ENCODE data around the gene ENKD1.
A peak's percentile ranks its signal among the peaks of the same experiment; 100 is the strongest.
"Not testable (repeated sequence)": the region's sequence is repeated elsewhere in the genome, so short reads cannot be mapped to it uniquely, and the experiment has no call there.

Gene ENKD1, protein sequence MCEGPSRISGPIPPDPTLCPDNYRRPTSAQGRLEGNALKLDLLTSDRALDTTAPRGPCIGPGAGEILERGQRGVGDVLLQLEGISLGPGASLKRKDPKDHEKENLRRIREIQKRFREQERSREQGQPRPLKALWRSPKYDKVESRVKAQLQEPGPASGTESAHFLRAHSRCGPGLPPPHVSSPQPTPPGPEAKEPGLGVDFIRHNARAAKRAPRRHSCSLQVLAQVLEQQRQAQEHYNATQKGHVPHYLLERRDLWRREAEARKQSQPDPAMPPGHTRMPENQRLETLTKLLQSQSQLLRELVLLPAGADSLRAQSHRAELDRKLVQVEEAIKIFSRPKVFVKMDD

DNA sequence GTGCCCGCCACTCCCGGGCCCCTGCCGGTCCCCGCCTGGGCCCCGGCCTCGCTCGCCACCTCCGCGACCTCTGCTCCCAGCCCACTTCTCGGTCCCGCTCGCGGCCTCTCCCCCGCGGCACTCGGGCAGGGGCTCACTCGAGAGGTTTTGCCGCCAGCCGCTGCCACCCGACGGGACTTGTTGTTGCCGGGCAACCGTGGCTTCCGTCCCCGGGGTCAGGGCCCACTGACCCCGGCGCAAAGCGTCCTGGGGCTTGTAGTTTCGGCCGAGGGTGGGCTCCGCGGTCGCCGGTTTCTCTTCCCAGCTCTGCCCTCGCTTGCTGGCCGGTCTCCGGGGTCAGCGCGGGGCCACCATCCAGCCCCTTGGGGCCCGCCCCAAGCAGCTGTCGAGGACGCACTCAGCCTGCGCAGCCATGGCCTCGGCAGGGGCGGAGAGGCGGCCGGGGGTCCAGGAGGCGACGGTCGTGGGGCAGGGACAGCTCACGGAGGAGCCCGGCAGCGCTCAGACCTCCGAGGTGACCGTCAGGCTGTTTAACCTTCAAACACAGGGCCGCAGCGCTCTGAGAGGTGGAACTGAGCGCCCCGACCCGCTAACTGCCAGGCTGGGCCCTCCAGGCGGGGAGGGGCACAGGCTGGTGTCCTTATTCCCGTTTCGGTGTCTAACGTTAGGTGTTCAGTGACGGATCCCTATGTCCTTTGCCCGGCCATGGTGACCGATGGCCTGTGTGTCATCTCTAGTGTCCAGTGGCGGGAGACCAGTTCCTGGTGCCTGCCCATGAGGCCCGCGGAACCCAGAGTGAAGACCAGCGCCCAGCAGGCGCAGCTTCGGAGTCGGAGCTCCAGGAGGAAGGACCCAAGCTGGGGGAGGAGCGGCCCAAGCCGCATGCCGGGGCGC, at the start of gene ENKD1, which contains the start of gene C16orf86:
Gene ENKD1, minus strand, starts transcription at position 192 of the 894 bp plus-strand sequence. CDS start 308 bp downstream, outside the sequence.
Gene C16orf86, plus strand, starts transcription at position 256 of the 894 bp plus-strand sequence. Its CDS starts 157 bp downstream, at position 413.
- DNase-seq = peak; percentile 27

DNA sequence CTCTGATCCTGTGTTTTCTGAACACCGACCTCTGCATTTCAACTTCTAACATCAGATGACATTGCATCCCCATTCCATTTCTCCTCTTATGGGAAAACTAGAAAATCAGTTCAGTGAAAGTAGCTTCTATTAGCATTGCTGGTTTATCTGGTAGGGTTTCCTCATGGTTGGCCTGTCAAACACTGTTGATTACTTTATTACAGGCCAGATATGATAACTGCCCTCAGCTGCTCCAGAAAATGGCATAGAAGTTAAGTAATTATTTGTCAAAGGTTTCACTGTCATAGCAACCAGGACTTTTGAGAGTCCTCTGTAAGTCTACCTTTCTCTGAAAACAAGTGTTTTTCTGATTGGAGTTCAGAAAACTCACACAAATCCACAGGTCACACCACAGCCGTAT, 49.5 kb upstream of the ENKD1 start:
- no peak for DNase-seq

DNA sequence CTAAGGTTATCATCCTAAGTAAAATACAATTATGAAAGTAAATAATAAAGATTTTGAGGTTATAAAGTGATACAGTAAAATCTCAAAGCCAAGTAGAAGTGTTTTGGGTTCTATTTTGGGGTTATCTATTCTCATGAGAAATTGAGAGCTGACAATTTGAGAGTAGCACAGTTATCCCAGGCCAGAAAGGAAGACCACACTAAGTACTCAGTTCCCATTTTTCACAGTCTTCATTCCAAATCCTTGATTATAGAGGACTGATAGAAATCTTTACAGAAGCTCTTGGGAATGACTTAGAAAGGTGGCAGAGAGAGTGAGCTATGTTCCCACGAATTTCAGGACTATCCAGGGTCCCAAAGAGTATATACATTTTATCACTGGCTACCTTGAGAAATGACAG, 48.0 kb upstream of the ENKD1 start:
- DNase-seq = no peak

DNA sequence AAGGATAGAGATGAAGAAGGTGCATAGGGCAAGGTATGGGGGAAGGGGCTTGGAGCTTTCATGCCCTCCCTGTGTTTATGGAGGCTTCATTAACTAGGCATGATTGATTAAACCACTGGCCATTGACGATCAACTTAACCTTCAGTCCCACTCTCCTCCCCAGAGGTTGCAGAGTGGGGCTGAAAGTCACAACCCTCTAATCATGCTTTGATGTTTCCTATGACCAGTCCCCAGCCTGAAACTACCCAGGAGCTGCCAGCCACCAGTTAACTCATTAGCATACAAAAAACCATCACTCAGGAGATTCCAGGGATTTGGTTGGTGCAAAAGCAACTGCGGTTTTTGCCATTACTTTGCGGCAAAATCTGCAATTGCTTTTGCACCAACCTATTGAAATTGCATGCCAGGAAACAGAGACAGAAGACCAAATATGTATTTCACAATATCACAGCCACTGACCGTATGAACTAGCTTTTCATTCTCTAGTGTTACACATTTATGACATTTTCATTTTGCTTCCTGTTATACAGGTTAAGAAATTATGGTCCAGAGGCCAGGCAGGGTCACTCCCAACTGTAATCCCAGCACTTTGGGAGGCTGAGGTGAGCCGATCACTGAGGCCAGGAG, 47.2 kb upstream of the ENKD1 start:
- no peak for DNase-seq

DNA sequence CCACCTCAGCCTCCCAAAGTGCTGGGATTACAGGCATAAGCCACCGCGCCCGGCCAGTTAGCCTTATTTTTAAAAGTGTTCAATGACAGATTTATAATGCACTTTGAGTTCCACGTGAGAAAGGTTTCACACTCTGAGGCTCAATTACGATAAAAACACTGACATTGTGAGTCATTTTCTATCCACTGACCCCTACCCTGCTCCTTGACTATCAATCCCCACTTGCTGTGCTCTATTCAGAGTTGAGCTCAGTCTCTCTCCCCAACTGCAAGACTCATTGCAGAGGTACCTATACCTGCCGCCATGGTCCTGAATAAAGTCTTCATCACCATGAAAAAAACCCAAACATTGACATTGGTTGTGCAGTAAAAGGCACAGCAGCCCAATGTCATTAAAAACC, 44.1 kb upstream of the ENKD1 start:
- DNase-seq = no peak

DNA sequence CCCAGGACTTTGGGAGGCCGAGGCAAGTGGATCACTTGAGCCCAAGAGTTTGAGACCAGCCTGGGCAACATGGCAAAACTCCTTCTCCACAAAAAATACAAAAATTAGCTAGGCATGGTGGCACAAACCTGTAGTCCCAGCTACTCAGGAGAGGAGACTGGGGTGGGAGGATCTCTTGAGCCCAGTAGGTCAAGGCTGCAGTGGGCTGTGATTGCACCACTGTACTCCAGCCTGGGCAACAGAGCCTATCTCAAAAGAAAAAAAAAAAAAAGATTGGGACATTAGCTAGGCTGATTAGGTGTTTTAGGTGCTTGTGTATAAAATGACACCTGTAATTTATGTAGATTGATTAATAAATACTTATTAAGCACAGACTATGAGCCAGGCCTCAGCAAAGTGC, 42.5 kb upstream of the ENKD1 start:
- DNase-seq = no peak

DNA sequence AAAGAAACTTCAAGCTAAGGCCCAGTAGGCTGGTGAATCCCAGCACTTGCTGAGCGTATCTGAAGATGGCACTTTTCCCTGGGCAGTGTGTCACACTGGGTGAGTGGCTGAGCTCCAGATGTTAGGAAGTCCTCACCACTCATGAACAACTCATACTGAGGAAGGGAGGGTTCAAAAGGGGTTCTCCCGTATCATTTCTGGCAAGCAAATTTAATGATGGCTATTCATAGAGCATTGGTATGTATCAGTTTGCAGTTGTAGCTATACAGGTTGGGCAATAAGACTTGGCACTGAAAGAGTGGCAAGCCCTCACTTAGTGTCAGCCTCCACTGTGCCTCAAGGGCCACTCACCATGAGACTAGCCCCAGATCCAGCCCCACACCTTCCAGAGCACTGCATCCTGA, 41.8 kb upstream of the ENKD1 start:
- DNase-seq = no peak

DNA sequence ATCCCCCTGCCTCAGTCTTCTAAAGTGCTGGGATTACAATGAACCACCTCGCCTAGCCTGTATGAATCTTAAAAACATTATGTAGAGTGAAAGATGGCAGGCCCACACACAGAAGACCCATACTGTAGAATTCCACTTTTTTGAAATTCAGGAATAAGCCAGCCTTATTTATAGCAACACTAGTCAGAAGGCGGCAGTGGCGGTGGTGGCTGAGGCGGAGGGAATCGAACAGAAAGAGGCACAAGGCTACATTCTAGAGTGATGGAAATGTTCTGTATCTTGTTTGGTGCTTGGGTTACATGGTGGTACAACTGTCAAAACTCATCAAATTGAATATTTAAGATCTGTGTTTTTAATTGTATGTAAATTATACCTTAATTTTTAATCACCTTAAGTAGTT, 41.2 kb upstream of the ENKD1 start:
- no peak for DNase-seq

DNA sequence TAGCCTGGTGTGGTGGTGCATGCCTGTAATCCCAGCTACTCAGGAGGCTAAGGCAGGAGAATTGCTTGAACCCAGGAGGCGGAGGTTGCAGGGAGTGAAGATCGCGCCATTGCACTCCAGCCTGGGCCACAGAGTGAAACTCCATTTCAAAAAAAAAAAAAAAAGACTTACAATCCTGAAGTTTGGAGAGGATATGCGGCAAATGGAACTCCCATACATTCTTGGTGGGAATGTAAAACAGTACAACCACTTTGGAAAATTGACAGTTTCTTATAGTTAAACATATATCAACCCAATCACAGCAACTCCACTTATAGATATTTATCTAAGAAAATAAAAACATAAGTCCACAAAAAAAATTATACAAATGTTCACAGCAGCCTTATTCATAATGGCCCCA, 40.7 kb upstream of the ENKD1 start:
- DNase-seq = no peak

DNA sequence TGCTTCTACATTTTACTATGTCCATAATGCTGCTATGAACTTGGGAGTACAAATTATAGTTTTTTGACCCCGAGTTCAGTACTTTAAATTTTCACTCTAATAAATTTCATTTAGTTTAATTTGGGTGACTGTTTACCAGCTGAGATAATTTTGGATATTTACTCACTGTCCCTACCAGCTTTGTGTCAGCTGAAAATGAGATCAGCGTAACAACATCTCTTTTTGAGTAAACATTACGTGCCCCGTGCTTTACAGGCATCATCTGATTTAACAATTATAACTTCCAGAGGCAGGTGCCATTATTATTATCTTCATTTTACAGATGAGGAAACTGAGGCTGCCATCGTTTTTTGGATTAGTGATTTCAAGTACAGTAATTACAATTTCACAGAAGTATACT, 37.6 kb upstream of the ENKD1 start:
- no peak for DNase-seq

DNA sequence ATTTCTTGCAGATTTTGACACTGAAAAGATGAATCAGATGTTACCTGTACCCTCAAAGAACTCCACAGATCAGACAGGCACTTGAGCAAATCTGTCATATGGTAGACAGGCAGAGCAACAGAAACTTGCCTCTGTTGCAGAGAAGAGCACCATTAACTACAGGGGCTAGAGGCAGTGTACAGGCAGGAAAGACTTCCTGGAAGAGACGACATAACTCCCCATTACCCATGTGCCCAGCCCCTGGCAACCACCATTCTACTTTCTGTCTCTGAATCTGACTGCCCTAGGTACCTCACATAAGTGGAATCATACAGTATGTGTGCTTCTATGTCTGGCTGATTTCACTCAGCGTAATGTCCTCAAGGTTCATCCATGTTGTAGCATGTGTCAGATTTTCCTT, 37.1 kb upstream of the ENKD1 start:
- no peak for DNase-seq

DNA sequence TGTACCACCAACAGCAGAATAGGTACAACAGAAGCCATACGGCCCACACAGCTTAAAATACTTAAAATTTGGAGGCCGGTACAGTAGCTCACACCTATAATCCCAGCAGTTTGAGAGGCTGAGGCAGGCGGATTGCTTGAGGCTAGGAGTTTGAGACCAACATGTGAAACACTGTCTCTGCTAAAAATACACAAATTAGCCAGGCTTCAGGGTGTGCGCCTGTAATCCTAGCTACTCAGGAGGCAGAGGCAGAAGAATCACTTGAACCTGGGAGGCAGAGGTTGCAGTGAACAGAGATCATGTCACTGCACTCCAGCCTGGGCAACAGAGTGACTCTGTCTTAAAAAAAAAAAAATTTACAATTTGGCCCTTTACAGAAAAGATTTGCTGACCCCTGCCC, 35.6 kb upstream of the ENKD1 start:
- DNase-seq = no peak

DNA sequence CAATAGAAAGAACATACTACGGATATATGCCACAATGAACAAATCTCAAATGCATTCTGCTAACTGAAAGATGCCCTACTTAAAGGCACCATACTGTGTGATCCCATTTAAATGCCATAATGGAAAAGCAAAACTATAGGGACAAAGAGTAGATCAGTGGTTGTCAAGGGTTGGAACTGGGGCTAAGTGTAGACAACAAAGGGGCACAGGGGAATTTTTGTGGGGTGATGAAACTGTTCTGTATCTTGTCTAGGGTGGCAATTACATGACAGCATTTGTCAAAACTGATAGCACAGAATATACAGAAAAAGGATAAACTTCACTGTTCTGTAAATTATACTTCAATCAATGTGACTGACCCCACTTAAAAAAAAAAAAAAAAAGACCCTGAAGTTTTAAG, 34.9 kb upstream of the ENKD1 start:
- no peak for DNase-seq

DNA sequence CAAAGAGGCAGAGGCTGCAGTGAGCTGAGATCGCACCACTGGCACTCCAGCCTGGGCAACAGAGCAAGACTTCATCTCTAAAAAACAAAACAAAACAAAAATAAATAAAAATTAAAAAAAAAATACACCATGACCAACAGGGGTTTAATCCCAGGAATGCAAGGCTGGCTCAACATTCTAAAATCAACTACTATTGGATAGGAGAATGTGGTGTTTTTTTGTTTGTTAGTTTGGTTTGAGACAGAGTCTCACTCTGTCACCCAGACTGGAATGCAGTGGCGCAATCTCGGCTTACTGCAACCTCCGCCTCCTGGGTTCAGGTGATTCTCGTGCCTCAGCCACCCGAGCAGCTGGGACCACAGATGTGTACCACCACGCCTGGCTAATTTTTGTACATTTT, 32.7 kb upstream of the ENKD1 start:
- no peak for DNase-seq

DNA sequence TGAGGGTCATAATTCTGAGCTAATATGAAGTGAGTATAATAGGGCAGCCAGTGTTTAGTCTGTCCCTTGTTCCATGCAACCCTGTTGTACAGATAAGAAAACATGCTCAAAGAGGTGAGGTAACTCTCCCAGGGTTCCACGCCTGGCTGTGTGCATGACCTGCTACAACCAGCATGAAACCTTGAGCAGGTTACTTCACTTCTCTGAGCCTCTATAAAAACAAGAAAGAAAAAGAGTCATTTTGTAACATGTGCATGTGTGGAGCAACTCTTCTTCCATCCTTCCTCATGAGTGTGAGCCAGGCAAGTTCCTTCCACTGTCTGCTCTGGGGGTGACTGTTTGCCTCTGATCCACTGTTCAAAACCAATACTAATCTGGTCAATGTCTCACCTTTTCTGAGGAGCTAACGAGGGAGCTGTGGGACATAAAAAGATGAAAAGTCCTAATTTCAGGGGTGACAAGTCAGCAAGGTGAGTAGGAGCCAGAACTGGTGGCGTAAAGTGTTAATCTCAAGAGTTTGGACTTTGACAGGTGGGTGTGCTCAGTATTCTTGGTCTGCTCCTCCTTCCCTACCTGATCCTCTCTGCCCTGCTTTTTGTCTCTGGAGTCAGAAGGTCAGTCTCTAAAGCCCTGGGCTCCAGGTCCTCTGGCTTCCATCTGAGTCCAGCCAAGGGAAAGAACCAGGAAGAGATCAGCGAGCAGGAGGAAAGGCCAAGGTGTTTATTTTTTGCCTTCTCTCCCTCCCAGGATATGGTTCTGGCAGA, 31.1 kb upstream of the ENKD1 start:
- no peak for DNase-seq

DNA sequence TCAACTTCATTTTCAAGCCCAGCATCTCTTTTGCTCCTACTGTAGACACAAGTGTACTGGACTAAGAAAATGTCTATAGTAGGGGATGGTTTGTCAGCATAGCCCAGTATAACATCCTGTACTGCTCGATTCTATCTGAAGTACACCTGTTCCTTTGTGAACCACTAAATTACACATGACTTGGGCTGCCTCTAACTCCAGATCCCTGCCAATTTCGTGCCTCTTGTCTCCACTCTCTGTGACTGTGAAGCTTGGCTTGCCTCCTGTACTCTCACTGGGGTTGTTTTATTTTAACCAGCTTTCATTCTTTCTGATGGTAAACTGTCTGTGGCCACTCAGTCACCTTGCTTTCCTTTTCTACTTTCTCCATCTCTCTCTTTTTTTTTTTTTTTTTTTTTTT, 28.1 kb upstream of the ENKD1 start:
- no peak for DNase-seq

DNA sequence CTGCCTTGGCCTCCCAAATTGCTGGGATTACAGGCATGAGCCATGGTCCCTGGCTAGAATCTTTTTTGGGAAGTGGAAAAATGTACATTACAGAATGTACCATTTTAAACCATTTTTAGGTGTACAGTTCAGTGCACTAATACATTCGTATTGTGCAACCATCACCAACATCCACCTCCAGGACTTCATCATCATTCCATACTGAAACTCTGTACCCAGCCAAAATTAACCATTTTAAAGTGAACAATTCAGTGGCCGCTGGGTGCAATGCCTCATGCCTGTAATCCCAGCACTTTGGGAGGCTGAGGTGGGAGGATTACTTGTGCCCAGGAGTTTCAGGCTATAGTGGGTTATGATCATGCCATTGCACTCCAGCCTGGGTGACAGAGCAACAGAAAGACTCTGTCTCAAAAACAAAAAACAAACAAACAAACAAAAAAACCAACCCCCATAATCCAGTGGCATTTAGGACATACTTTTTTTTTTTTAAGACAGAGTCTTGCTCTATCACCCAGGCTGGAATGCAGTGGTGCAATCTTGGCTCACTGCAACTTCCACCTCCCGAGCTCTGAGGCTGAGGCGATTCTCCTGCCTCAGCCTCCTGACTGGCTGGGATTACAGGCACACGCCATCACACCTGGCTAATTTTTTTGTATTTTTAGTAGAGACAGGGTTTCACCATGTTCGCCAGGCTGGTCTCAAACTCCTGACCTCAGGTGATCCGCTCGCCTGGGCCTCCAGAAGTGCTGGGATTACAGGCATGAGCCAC, 27.2 kb upstream of the ENKD1 start:
- DNase-seq = not testable (repeated sequence)

DNA sequence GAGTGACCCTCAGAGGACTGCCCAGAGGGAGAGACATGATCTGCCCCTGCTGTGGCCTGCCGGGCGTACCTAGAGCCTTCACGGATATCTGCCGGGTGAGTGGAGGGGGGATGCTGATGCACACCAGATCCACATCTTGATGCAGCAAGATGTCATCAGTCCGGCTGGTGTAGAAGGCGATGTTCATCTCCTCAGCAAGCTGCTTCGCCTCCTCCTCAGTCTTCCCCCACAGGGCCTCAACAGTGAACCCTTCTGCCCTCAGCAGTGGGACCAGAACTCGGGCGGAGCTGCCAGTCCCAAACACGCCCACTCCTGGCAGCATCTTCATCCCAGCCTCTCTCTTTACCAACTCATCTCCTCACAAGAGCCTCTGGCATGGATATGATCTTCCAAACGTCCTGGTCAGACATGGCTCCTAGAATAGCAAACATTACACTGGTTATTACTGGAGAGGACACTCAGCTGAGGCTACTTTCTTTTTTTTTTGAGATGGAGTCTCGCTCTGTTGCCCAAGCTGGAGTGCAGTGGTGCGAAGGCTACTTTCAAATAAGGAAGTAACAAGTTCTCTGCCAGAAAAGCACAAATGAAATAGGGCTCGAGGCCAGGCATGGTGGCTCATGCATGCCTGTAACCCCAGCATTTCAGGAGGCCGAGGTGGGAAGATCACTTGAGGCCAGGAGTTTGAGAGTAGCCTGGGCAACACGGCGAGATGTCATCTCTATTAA, 19.0 kb upstream of the ENKD1 start:
- no peak for DNase-seq

DNA sequence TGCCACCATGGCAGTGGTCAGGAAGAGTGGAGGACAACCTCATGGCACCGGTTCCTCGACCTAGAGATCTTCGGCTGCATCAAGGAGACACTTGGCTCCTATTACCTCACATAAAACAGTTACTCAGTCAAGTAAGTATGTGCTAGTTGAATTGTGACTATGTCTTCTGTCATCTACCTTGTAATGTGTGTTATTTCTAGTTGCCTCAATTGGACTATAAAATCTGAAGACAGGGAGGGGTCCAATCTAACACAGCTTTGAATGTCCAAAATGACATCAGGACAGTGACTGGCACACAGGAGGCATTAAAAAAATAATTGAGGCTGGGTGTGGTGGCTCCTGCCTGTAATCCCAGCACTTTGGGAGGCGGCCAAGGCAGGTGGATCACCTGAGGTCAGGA, 17.2 kb upstream of the ENKD1 start:
- no peak for DNase-seq

DNA sequence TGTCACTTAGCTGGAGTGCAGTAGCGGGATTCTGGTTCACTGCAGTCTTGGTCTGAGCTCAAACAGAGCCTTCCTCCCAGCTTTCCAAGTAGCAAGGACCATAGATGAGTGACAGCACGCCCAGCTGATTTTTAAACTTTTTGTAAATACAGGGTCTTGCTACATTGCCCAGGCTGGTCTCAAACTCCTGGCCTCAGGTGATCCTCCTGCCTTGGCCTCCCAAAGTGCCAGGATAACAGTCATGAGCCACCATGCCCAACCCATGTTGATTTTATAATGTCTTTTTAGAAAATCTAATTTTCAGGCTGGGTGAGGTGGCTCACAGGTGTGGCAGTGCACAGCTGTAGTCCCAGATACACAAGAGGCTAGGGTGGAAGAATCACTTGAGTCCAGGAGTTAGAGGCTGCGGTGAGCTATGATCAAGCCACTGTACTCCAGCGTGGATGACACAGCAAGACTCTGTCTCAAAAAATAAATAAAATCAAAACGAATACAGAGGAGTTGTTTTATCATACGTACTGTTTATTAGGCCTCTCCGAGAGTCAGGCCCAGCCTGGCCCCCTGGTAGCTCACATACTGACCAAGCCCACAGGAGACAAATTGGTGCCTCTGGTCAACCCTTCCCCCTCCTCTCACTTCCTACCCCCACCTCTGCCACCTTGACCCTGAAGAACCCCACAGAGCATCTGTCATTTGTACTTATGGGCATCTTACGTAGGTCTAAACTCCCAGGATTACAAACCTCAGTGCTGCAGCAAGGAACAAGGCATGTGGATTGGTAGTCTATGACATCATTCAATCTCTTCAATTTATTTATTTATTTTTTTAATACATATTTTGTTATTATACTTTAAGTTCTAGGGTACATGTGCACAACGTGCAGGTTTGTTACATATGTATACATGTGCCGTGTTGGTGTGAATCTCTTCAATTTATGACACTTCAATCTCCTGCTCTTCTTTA, 13.7 kb upstream of the ENKD1 start:
- no peak for DNase-seq
